Endothelial cell of umbilical vein (primary cell): ENCODE results near the gene DIS3L2. TPM values are rescaled to one million over a fixed set of nuclear protein-coding genes. Genes with fewer than 3 reads are reported as not detected.

Experiments
- BruUV-seq: library from RNA; stranded (reverse); fragments of 400-500 nt; replicated peaks from 2 replicates; lab custom pipeline; 2021; lab: Mats Ljungman, UMichigan
- CTCF ChIA-PET: fragments of 300-600, 350-600 bp; sonication (Branson Sonifier 250); formaldehyde crosslinking; loops from one replicate; lab custom pipeline; 2021; ENCODE audit warnings: antibody characterized with exemption, inconsistent platforms; lab: Charles Lee
- POLR2A ChIA-PET: fragments of 300-600, 350-600 bp; sonication (Branson Sonifier 250); formaldehyde crosslinking; loops from one replicate; lab custom pipeline; 2021; ENCODE audit warnings: antibody characterized with exemption, inconsistent platforms; lab: Charles Lee
- DNase-seq: peaks from one replicate; pipeline ENCODE4 v3.0.0-alpha.2; 2011; ENCODE audit warnings: low read depth, low spot score
- FAIRE-seq: peaks from 2 replicates; lab custom pipeline; 2011; peaks lifted over from hg19 to GRCh38; lab: Jason Lieb, UNC
- H2AFZ ChIP-seq: 2 replicates; pipeline ENCODE4 v1.6.0; 2012; ENCODE audit warnings: low read depth, low read length, control low read depth, inconsistent platforms
- H3K27ac ChIP-seq: 2 replicates; pipeline ENCODE4 v1.5.1; 2011; ENCODE audit warnings: low read depth, mild to moderate bottlenecking, control low read depth, low read length, moderate library complexity; ENCODE audit not compliant: insufficient read depth
- H3K27me3 ChIP-seq, 2 experiments: 2 replicates each; pipeline versions ENCODE4 v1.6.0 to v1.6.1; 2011; ENCODE audit warnings: low read length in 2 of 2, mixed read lengths in 1 of 2; ENCODE audit not compliant: control insufficient read depth in 2 of 2, insufficient read depth in 2 of 2
- H3K36me3 ChIP-seq, 2 experiments: 2 replicates in 1 of 2; 3 replicates in 1 of 2; pipeline ENCODE4 v1.5.1; 2011; ENCODE audit warnings: low read length in 2 of 2, mild to moderate bottlenecking in 1 of 2, moderate library complexity in 1 of 2; ENCODE audit not compliant: control insufficient read depth in 2 of 2, insufficient read depth in 2 of 2; ENCODE audit errors: extremely low read depth in 1 of 2
- H3K4me1 ChIP-seq: 3 replicates; pipeline ENCODE4 v1.5.1; 2011; ENCODE audit warnings: mild to moderate bottlenecking, low read length; ENCODE audit not compliant: control insufficient read depth, insufficient read depth; ENCODE audit errors: extremely low read depth
- H3K4me2 ChIP-seq: 2 replicates; pipeline ENCODE4 v1.6.1; 2011; ENCODE audit warnings: low read length, control low read depth, mixed read lengths; ENCODE audit not compliant: insufficient read depth
- H3K4me3 ChIP-seq, 3 experiments: fragments of 200-600 bp in 1 of 3; sonication (generic), shearing (Covaris generic) in 1 of 3; replicated peaks in 1 of 3; 2 replicates each; pipeline ENCODE4 v1.5.1; 2011 to 2016; ENCODE audit warnings: control low read depth in 3 of 3, low read length in 3 of 3, mild to moderate bottlenecking in 2 of 3, inconsistent platforms in 1 of 3, low read depth in 1 of 3, moderate library complexity in 1 of 3; ENCODE audit not compliant: insufficient read depth in 1 of 3
- H3K79me2 ChIP-seq: 2 replicates; pipeline ENCODE4 v1.6.0; 2012; ENCODE audit warnings: low read length, inconsistent platforms; ENCODE audit not compliant: control insufficient read depth, insufficient read depth
- H3K9ac ChIP-seq: replicated peaks from 2 replicates; pipeline ENCODE3; 2011; ENCODE audit warnings: low read length, control low read depth; ENCODE audit not compliant: insufficient read depth; ENCODE audit errors: extremely low read depth
- H3K9me1 ChIP-seq: replicated peaks from 3 replicates; pipeline ENCODE4 v1.6.0; 2011; ENCODE audit warnings: mild to moderate bottlenecking, low read length; ENCODE audit not compliant: control insufficient read depth, insufficient read depth; ENCODE audit errors: extremely low read depth
- H3K9me3 ChIP-seq: replicated peaks from 2 replicates; pipeline ENCODE4 v1.5.1; 2012; ENCODE audit warnings: low read length, inconsistent platforms; ENCODE audit not compliant: control insufficient read depth, insufficient read depth
- H4K20me1 ChIP-seq: replicated peaks from 2 replicates; pipeline ENCODE3; 2011; ENCODE audit warnings: mild to moderate bottlenecking, low read length; ENCODE audit not compliant: control insufficient read depth, insufficient read depth; ENCODE audit errors: extremely low read depth
- FOS ChIP-seq: IDR thresholded peaks from 2 replicates; pipeline ENCODE4 v1.6.1; 2011; ENCODE audit warnings: mild to moderate bottlenecking, low read length, moderate library complexity, borderline replicate concordance; ENCODE audit not compliant: insufficient read depth
- GATA2 ChIP-seq: IDR thresholded peaks from 2 replicates; pipeline ENCODE4 v1.7.0; 2011; ENCODE audit warnings: low read depth, mild to moderate bottlenecking, moderate library complexity, mixed read lengths, low read length; ENCODE audit not compliant: insufficient read length, insufficient read depth
- POLR2A ChIP-seq: IDR thresholded peaks from 2 replicates; pipeline ENCODE4 v1.6.1; 2012; ENCODE audit warnings: low read depth, mild to moderate bottlenecking, control low read depth, low read length
- POLR2AphosphoS5 ChIP-seq: IDR thresholded peaks from 2 replicates; pipeline ENCODE4 v1.6.1; 2012; ENCODE audit warnings: low read depth, mild to moderate bottlenecking, control low read depth, low read length, moderate library complexity; ENCODE audit not compliant: insufficient read depth
- dilution Hi-C: fragments of 300-500 bp; cut with MboI; formaldehyde crosslinking; loops from one replicate; pipeline ENCODE4 v1.15.0; 2019; ENCODE audit warnings: low sequenced_read_pairs; ENCODE audit not compliant: extremely low pct_ligation_motif_present
- intact Hi-C: fragments of 100-400 bp; cut with micrococcal nuclease; formaldehyde crosslinking; loops from one replicate; pipeline ENCODE4 v1.10.0; 2022
- polyA plus RNA-seq, 4 experiments: library from polyadenylated mRNA; depleted of rRNA in 3 of 4; stranded (reverse) in 3 of 4; unstranded in 1 of 4; fragments of >200 nt; gene quantifications; 2 replicates each; pipeline versions ENCODE4 v1.2.1 to v1.2.3, GENCODE V29; 2011 to 2012; ENCODE audit warnings: missing spikeins in 1 of 4
- total RNA-seq: library from RNA; stranded (reverse); gene quantifications from 2 replicates; pipeline ENCODE4 v1.2.3, GENCODE V29; 2021

Gene DIS3L2
- total and polyA plus RNA-seq, 2 donors (not counting 3 experiments of a cell fraction or from before 2014, with no cell fraction given): 14.6 to 31.2 TPM

DNA sequence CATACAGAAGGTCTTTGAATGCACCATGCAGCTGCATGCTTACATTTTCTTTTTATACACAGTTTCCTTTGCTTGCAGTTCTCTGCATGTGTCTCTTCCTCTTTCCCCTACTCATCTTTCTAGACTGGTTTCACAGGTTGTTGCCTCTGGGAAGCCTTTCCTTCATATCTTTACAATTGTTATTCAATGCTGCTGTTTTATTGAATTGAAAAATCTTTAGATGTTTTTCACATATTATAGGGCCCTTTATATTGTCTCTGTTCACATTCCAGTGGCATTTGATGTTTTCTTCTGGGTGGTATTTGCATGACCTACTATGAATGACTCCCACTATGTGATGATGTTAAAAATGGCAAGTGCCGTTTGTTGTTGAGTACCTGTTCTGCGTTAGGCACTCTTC, 91.1 kb downstream of the DIS3L2 start:
- Histone ChIP-seq H3K9me3 (no peaks in the 10 kb centered on the region), H3K9me1 (no peaks in the 10 kb centered on the region), H3K9ac (no peak overlapping the region), H3K36me3 (no peaks in the 10 kb centered on the region), H3K79me2 (no peaks in the 10 kb centered on the region), H3K4me3 (no peak overlapping the region), H2AFZ (no peak overlapping the region), H3K27me3 (no peaks in the 10 kb centered on the region), H3K27ac (no peak overlapping the region), H4K20me1 (no peaks in the 10 kb centered on the region), H3K4me2 (no peak overlapping the region), H3K4me1 (no peaks in the 10 kb centered on the region)
- POLR2A ChIA-PET: no interaction called here
- intact Hi-C loops (no loop called here), dilution Hi-C loops (no loop called here)
- TF ChIP-seq POLR2AphosphoS5: no peak
- no peak for TF ChIP-seq POLR2A
- no peak for TF ChIP-seq FOS
- no peak for TF ChIP-seq GATA2
- DNase-seq: no peak
- no TSS peak for BruUV-seq
- CTCF ChIA-PET: no interaction called here
- FAIRE-seq: no peak

DNA sequence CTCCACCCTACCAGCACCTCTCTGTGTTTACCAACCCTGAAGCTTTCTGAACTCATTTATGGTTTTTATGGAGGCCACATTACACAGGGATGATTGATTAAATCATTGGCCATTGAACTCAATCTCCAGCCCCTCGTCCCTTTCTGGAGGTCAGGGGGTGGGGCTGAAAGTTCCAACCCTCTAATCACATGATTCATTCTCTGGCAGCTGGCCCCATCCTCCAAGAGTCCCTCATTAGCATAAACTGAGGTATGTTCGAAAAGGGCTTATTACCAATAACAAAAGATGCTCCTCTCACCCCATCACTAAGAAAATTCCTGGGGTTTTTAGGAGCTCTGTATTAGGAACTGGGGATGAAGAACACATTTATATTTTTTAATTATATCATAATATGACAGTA, 92.3 kb downstream of the DIS3L2 start:
- Histone ChIP-seq H3K27me3 (no peaks in the 10 kb centered on the region), H3K9me3 (no peaks in the 10 kb centered on the region), H3K9me1 (no peaks in the 10 kb centered on the region), H2AFZ (no peak overlapping the region), H3K4me2 (no peak overlapping the region), H3K36me3 (no peaks in the 10 kb centered on the region), H3K27ac (no peak overlapping the region), H4K20me1 (no peaks in the 10 kb centered on the region), H3K9ac (no peak overlapping the region), H3K79me2 (no peaks in the 10 kb centered on the region), H3K4me3 (no peak overlapping the region), H3K4me1 (no peaks in the 10 kb centered on the region)
- CTCF ChIA-PET: no interaction called here
- POLR2A ChIA-PET: no interaction called here
- no peak for DNase-seq
- TF ChIP-seq POLR2A: no peak
- intact Hi-C loops: no loop called here
- dilution Hi-C loops: no loop called here
- no TSS peak for BruUV-seq
- no peak for FAIRE-seq
